Hepatocyte (in vitro differentiated cells): ENCODE data around the gene KHDRBS2.

Experiments used
- EZH2 ChIP-seq: fragments of 200-600 bp; sonication (generic); IDR thresholded peaks from 2 replicates; pipeline ENCODE4 v1.6.1; 2016; ENCODE audit warnings: antibody characterized with exemption, mild to moderate bottlenecking, borderline replicate concordance
- EZH2phosphoT487 ChIP-seq: fragments of 200-600 bp; sonication (generic); IDR thresholded peaks from one replicate; pipeline ENCODE4 v1.6.1; 2018; ENCODE audit warnings: antibody characterized with exemption, mild to moderate bottlenecking, low read depth, moderate library complexity; ENCODE audit not compliant: unreplicated experiment, severe bottlenecking
- TF ChIP-seq, protein P1 (sequence below): fragments of 200-600 bp; sonication (generic); IDR thresholded peaks from 2 replicates; pipeline ENCODE4 v1.5.1; 2016; ENCODE audit warnings: antibody characterized with exemption, mild to moderate bottlenecking; ENCODE audit not compliant: poor library complexity

DNA sequence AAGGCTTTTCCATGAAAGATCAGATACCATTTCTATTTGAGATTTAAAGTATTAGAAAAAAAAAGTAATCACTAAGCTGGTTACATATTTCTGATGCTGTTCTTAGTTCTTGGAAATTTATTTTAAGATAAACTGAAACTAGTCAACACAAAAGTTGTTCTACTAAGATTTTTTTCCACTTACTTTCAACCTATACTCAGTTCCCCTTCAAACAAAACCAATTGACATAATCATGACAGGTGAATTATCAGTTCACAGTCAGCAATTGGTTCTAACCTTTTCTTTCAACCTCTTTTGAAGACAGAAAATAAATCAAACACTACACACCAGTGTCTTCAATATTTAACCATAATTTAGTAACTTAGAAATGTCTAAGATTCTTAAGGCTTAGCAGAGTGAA, 228.7 kb downstream of the KHDRBS2 start:
- TF ChIP-seq, protein P1, sequence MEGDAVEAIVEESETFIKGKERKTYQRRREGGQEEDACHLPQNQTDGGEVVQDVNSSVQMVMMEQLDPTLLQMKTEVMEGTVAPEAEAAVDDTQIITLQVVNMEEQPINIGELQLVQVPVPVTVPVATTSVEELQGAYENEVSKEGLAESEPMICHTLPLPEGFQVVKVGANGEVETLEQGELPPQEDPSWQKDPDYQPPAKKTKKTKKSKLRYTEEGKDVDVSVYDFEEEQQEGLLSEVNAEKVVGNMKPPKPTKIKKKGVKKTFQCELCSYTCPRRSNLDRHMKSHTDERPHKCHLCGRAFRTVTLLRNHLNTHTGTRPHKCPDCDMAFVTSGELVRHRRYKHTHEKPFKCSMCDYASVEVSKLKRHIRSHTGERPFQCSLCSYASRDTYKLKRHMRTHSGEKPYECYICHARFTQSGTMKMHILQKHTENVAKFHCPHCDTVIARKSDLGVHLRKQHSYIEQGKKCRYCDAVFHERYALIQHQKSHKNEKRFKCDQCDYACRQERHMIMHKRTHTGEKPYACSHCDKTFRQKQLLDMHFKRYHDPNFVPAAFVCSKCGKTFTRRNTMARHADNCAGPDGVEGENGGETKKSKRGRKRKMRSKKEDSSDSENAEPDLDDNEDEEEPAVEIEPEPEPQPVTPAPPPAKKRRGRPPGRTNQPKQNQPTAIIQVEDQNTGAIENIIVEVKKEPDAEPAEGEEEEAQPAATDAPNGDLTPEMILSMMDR, result no peak
- no peak for TF ChIP-seq EZH2phosphoT487
- no peak for TF ChIP-seq EZH2
